Effector memory CD8-positive, alpha-beta T cell (primary cell): ENCODE measurements around the gene AFAP1.

Source experiments
- ATAC-seq: fragments of 150-1000 bp; cut with Tn5 transposase; replicated peaks from 2 replicates; pipeline ENCODE4 v1.10.0; 2021; ENCODE audit warnings: mild to moderate bottlenecking, moderate library complexity
- DNase-seq, 3 experiments: peaks; one replicate each; pipeline ENCODE4 v3.0.0; 2021
- H3K27ac Mint-ChIP-seq, 2 donors: one replicate each; pipeline ENCODE4 v1.8.0; 2022; ENCODE audit warnings: mild to moderate bottlenecking in 2 of 2, mixed read lengths in 2 of 2, moderate library complexity in 2 of 2
- H3K27me3 Mint-ChIP-seq, 2 donors: one replicate each; pipeline ENCODE4 v1.8.0; 2022; ENCODE audit warnings: mixed read lengths in 2 of 2
- H3K36me3 Mint-ChIP-seq: one replicate; pipeline ENCODE4 v1.8.0; 2022; ENCODE audit warnings: mild to moderate bottlenecking, moderate library complexity, mixed read lengths; ENCODE audit not compliant: insufficient read depth
- H3K4me1 Mint-ChIP-seq, 2 donors: one replicate each; pipeline ENCODE4 v1.8.0; 2022; ENCODE audit warnings: low read depth in 2 of 2, mixed read lengths in 2 of 2
- H3K4me3 Mint-ChIP-seq, 2 donors: one replicate each; pipeline ENCODE4 v1.8.0; 2022; ENCODE audit warnings: mild to moderate bottlenecking in 2 of 2, mixed read lengths in 2 of 2, moderate library complexity in 2 of 2
- H3K9me3 Mint-ChIP-seq, 2 donors: one replicate each; pipeline ENCODE4 v1.8.0; 2022; ENCODE audit warnings: mixed read lengths in 2 of 2

The AFAP1 gene

GRCh38 chr4:7864685-7865084 is 75.0 kb downstream of the AFAP1 start:
- H3K27ac Mint-ChIP-seq: peak overlapping the region; percentile 96 to 97
- no peaks in the 10 kb centered on the region for H3K27me3 Mint-ChIP-seq
- no peak for DNase-seq
- peaks cover 13 to 19% of the 10 kb centered on the region in 2 donors for H3K4me1 Mint-ChIP-seq
- H3K36me3 Mint-ChIP-seq: peaks cover 29% of the 10 kb centered on the region
- H3K4me3 Mint-ChIP-seq: peak overlapping the region in 1 of 2 donors; percentile 70
- ATAC-seq: peak; percentile 39
- H3K9me3 Mint-ChIP-seq: peaks cover 6 to 8% of the 10 kb centered on the region in 2 donors

GRCh38 chr4:7863911-7864681 is 75.6 kb downstream of the AFAP1 start:
- DNase-seq (peak; percentile 12 to 38 (median 24)), ATAC-seq (peak; percentile 56)
- H3K9me3 Mint-ChIP-seq: peaks cover 6 to 8% of the 10 kb centered on the region in 2 donors
- H3K36me3 Mint-ChIP-seq: peaks cover 29% of the 10 kb centered on the region
- H3K4me1 Mint-ChIP-seq: peaks cover 13 to 19% of the 10 kb centered on the region in 2 donors
- H3K27ac Mint-ChIP-seq: peak overlapping the region; percentile 96 to 97
- no peaks in the 10 kb centered on the region for H3K27me3 Mint-ChIP-seq
- peak overlapping the region; percentile 70 to 71 for H3K4me3 Mint-ChIP-seq

- DNase-seq (no peak), ATAC-seq (no peak)
- Mint-ChIP-seq H3K4me1 (peaks cover 10 to 11% of the 10 kb centered on the region in 2 donors), H3K27me3 (no peaks in the 10 kb centered on the region), H3K4me3 (no peak overlapping the region), H3K27ac (peak overlapping the region in 1 of 2 donors; percentile 49), H3K36me3 (peaks cover 25% of the 10 kb centered on the region), H3K9me3 (peaks cover 6 to 8% of the 10 kb centered on the region in 2 donors)
Measured at GRCh38 chr4:7862561-7863192, 77.0 kb downstream of the AFAP1 start.

- ATAC-seq: no peak
- no peaks in the 10 kb centered on the region for H3K27me3 Mint-ChIP-seq
- H3K27ac Mint-ChIP-seq: no peak overlapping the region
- peaks cover 25% of the 10 kb centered on the region for H3K36me3 Mint-ChIP-seq
- peaks cover 12 to 18% of the 10 kb centered on the region in 2 donors for H3K4me1 Mint-ChIP-seq
- DNase-seq: no peak
- no peak overlapping the region for H3K4me3 Mint-ChIP-seq
- peaks cover 6 to 8% of the 10 kb centered on the region in 2 donors for H3K9me3 Mint-ChIP-seq
Measured at GRCh38 chr4:7861440-7861881, 78.2 kb downstream of the AFAP1 start.

- ATAC-seq (no peak), DNase-seq (no peak)
- peak overlapping the region in 1 of 2 donors; percentile 7 for H3K27ac Mint-ChIP-seq
- no peaks in the 10 kb centered on the region for H3K27me3 Mint-ChIP-seq
- H3K4me1 Mint-ChIP-seq: peaks cover 15 to 22% of the 10 kb centered on the region in 2 donors
- H3K4me3 Mint-ChIP-seq: no peak overlapping the region
- peaks cover 23% of the 10 kb centered on the region for H3K36me3 Mint-ChIP-seq
- peaks cover 6 to 8% of the 10 kb centered on the region in 2 donors for H3K9me3 Mint-ChIP-seq
Measured at GRCh38 chr4:7860600-7861163, 79.0 kb downstream of the AFAP1 start.

GRCh38 chr4:7859326-7859725 is 80.3 kb downstream of the AFAP1 start:
- Mint-ChIP-seq H3K9me3 (peaks cover 6 to 8% of the 10 kb centered on the region in 2 donors), H3K4me3 (no peak overlapping the region), H3K27ac (no peak overlapping the region), H3K4me1 (peaks cover 27 to 32% of the 10 kb centered on the region in 2 donors), H3K27me3 (no peaks in the 10 kb centered on the region), H3K36me3 (peaks cover 23% of the 10 kb centered on the region)
- DNase-seq: no peak
- no peak for ATAC-seq

- Mint-ChIP-seq H3K4me3 (no peak overlapping the region), H3K9me3 (no peaks in the 10 kb centered on the region), H3K4me1 (peaks cover 27 to 31% of the 10 kb centered on the region in 2 donors), H3K27ac (peak overlapping the region in 1 of 2 donors; percentile 35), H3K36me3 (peaks cover 14% of the 10 kb centered on the region), H3K27me3 (no peaks in the 10 kb centered on the region)
- ATAC-seq (no peak), DNase-seq (no peak)
Measured at GRCh38 chr4:7858498-7858897, 81.2 kb downstream of the AFAP1 start.

GRCh38 chr4:7857993-7858392 is 81.7 kb downstream of the AFAP1 start:
- Mint-ChIP-seq H3K9me3 (no peaks in the 10 kb centered on the region), H3K27me3 (no peaks in the 10 kb centered on the region), H3K36me3 (peaks cover 12% of the 10 kb centered on the region), H3K4me3 (no peak overlapping the region), H3K27ac (peak overlapping the region in 1 of 2 donors; percentile 67), H3K4me1 (peaks cover 28 to 33% of the 10 kb centered on the region in 2 donors)
- ATAC-seq (no peak), DNase-seq (no peak)

- DNase-seq: no peak
- H3K36me3 Mint-ChIP-seq: peaks cover 8% of the 10 kb centered on the region
- no peaks in the 10 kb centered on the region for H3K9me3 Mint-ChIP-seq
- H3K27me3 Mint-ChIP-seq: no peaks in the 10 kb centered on the region
- peak overlapping the region; percentile 67 to 89 for H3K27ac Mint-ChIP-seq
- no peak overlapping the region for H3K4me3 Mint-ChIP-seq
- peaks cover 28 to 33% of the 10 kb centered on the region in 2 donors for H3K4me1 Mint-ChIP-seq
- ATAC-seq: no peak
Measured at GRCh38 chr4:7857238-7857701, 82.4 kb downstream of the AFAP1 start.

- Mint-ChIP-seq H3K9me3 (no peaks in the 10 kb centered on the region), H3K4me1 (peaks cover 27 to 33% of the 10 kb centered on the region in 2 donors), H3K27ac (peak overlapping the region; percentile 89 to 91), H3K27me3 (no peaks in the 10 kb centered on the region), H3K36me3 (peaks cover 8% of the 10 kb centered on the region), H3K4me3 (peak overlapping the region; percentile 52 to 62)
- DNase-seq (no peak), ATAC-seq (no peak)
Measured at GRCh38 chr4:7855731-7856130, 83.9 kb downstream of the AFAP1 start.

- peak; percentile 97 for ATAC-seq
- H3K36me3 Mint-ChIP-seq: peaks cover 8% of the 10 kb centered on the region
- peak; percentile 57 to 68 (median 58) for DNase-seq
- H3K4me1 Mint-ChIP-seq: peaks cover 26 to 33% of the 10 kb centered on the region in 2 donors
- peak overlapping the region; percentile 89 to 91 for H3K27ac Mint-ChIP-seq
- no peaks in the 10 kb centered on the region for H3K9me3 Mint-ChIP-seq
- H3K27me3 Mint-ChIP-seq: no peaks in the 10 kb centered on the region
- H3K4me3 Mint-ChIP-seq: peak overlapping the region; percentile 62 to 68
Measured at GRCh38 chr4:7854697-7855370, 84.8 kb downstream of the AFAP1 start.

GRCh38 chr4:7854216-7854615 is 85.4 kb downstream of the AFAP1 start:
- Mint-ChIP-seq H3K9me3 (no peaks in the 10 kb centered on the region), H3K27me3 (no peaks in the 10 kb centered on the region), H3K4me1 (peaks cover 26 to 33% of the 10 kb centered on the region in 2 donors), H3K27ac (peak overlapping the region; percentile 89 to 91), H3K4me3 (peak overlapping the region; percentile 62 to 68), H3K36me3 (peaks cover 8% of the 10 kb centered on the region)
- DNase-seq (no peak), ATAC-seq (no peak)

- Mint-ChIP-seq H3K4me1 (peaks cover 30 to 37% of the 10 kb centered on the region in 2 donors), H3K27me3 (no peaks in the 10 kb centered on the region), H3K9me3 (no peaks in the 10 kb centered on the region), H3K27ac (peak overlapping the region; percentile 89 to 91), H3K36me3 (peaks cover 8% of the 10 kb centered on the region), H3K4me3 (no peak overlapping the region)
- no peak for DNase-seq
- no peak for ATAC-seq
Measured at GRCh38 chr4:7853271-7853670, 86.4 kb downstream of the AFAP1 start.
